Stimulated activated CD4-positive, alpha-beta T cell treated with anti-CD3 and anti-CD28 coated beads, Interleukin-2, amount 100 ng/mL, for 48 hours (primary cell): Measurements from ENCODE around the gene SLC17A2.

ENCODE experiments used
- DNase-seq, 2 donors: peaks; one replicate each; pipeline ENCODE4 v3.0.0-alpha.2; 2020

Gene SLC17A2, protein sequence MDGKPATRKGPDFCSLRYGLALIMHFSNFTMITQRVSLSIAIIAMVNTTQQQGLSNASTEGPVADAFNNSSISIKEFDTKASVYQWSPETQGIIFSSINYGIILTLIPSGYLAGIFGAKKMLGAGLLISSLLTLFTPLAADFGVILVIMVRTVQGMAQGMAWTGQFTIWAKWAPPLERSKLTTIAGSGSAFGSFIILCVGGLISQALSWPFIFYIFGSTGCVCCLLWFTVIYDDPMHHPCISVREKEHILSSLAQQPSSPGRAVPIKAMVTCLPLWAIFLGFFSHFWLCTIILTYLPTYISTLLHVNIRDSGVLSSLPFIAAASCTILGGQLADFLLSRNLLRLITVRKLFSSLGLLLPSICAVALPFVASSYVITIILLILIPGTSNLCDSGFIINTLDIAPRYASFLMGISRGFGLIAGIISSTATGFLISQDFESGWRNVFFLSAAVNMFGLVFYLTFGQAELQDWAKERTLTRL

GRCh38 chr6:25930532-25931410 is at the start of gene SLC17A2:
Gene SLC17A2 (minus strand): TSS chr6:25930691. CDS start chr6:25925796, 4,895 bp downstream.
- DNase-seq, result no peak

GRCh38 chr6:25975923-25976560 is 45.6 kb upstream of the SLC17A2 start:
- DNase-seq, result no peak

- no peak for DNase-seq
Measured at GRCh38 chr6:25973923-25974555, 43.5 kb upstream of the SLC17A2 start.

DNA sequence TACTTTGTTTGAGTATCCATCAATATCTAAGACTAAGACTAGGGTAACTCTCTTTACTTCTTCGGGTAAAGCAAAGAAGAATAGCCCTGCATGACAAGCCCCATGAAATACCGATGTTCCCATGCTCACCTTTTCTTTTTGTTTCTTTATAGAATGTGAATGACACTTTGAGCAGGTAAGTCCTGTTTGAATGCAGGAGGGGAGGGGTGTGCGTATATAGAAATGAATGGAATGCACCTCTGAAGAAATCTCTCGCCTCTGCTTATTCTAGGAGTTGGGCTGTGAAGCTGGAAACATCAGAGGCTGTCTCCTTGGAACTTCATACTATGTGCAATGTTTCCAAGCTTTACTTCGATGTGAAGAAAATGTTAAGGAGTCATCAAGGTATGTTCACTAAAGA is 42.4 kb upstream of the SLC17A2 start:
- no peak for DNase-seq

- no peak for DNase-seq
Measured at GRCh38 chr6:25972128-25972527, 41.6 kb upstream of the SLC17A2 start.

GRCh38 chr6:25971187-25971821 is 40.8 kb upstream of the SLC17A2 start:
- DNase-seq, result no peak

DNA sequence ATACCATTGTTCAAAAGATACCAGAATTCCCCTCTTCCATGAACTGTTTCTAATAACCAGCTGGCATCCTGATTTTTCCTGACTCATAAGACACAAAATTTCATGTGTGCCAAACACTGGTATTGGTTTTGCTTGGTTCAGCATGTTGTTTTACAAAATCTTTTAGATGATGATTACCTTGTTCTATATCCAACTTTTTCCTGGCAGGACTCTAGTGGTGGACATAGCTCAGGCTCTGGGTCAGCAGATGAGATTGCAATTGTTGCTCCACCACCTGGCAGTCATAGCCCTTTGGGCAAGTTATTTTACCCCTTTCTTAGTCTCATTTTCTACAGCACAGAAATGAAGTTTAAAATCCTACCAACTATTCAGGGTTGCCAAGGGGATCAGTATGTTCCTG is 38.3 kb upstream of the SLC17A2 start:
- no peak for DNase-seq

- no peak for DNase-seq
Measured at GRCh38 chr6:25966711-25967110, 36.2 kb upstream of the SLC17A2 start.

DNA sequence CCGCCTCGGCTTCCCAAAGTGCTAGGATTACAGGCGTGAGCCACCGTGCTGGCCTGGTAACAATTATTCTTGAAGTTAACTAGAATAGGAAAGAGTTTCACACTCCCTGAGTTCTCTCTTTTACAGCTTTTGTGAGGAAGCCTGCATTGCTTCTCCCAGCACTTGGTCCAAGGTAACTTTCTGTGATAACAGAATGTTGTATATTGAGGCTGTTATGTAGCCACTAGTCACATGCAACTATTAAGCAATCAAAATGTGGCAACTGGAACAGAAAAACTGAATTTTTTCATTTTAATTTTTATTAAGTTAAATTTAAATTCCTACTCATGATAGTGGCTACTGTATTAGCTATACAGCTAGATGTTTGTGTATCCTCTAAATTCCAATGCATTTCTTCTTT is 34.6 kb upstream of the SLC17A2 start:
- no peak for DNase-seq

DNA sequence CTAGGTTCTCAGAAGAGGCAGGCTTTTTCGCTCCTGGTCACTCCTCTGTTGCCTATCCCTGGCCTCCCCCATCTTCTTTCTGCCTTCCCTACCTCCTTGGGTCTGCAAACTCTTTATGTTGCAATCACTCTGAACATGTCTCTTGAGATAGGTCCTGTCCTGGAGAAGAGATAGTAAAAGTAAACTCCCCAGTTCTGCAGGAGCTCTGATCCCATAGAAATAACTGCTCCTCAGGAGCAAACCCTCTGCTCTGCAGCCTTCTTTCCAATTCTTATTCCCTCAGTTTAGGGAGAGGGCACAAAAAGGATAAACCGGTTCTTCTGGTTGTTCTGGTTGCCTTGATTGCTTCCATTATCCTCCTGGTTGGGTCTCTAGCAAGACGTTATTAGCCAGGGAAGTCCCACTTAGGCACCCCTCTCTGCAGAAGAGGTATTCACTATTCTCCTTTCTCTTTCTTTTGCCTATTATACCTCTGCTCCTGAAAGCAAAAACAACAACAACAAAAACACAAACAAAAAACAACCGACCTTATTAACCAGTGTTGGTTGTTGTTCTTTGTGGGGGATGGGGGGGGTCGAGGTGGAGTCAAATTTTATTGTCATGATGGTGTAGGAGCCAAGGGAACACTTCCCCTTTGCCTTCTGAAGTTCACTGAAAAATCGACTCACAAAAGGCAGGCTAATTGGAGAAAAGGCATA is 33.1 kb upstream of the SLC17A2 start:
- DNase-seq, result no peak

- DNase-seq, result peak; percentile 53 to 61
Measured at GRCh38 chr6:25962149-25963127, 31.9 kb upstream of the SLC17A2 start, which contains the start of gene TRIM38. Gene TRIM38 (plus strand): TSS chr6:25962802. CDS start chr6:25966523, 3,721 bp downstream.

- DNase-seq, result no peak
Measured at GRCh38 chr6:25961619-25962148, 31.2 kb upstream of the SLC17A2 start.

- peak; percentile 43 to 60 for DNase-seq
Measured at GRCh38 chr6:25960734-25961133, 30.2 kb upstream of the SLC17A2 start.

GRCh38 chr6:25959890-25960536 is 29.5 kb upstream of the SLC17A2 start:
- DNase-seq, result no peak

- no peak for DNase-seq
Measured at GRCh38 chr6:25958700-25959162, 28.2 kb upstream of the SLC17A2 start.

GRCh38 chr6:25956226-25956625 is 25.7 kb upstream of the SLC17A2 start:
- no peak for DNase-seq

GRCh38 chr6:25954756-25955155 is 24.3 kb upstream of the SLC17A2 start:
- DNase-seq, result no peak

DNA sequence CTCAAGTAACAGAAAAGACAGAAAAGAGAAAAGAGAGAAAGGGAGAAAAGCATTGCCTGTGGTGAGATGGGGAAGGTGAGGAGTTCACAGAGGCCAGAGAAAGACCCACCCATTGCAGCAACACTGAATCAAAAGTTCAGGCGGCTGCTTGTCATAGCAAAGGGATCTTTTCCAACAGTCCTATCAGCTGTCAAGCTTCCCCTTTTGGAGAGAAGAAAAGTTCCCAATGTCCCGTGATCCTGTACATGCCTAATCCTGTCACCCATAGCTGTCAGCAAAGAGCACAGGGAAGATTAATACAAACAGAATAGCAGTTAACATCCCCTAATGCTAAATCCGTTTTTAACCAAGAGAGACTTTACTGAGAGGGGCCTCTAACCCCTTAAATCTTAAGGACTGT is 23.2 kb upstream of the SLC17A2 start:
- no peak for DNase-seq

GRCh38 chr6:25952535-25952934 is 22.0 kb upstream of the SLC17A2 start:
- DNase-seq, result no peak
